Prostate gland (tissue), 2 donors: ENCODE results near the gene PRB2. TPM values are rescaled to one million over a fixed set of nuclear protein-coding genes. Genes with fewer than 3 reads are reported as not detected.

Source experiments
- DNase-seq: peaks from one replicate; pipeline ENCODE4 v3.0.0-alpha.2; 2019; ENCODE audit warnings: low spot score
- H3K27ac ChIP-seq, 2 donors: fragments of 200-600 bp; sonication (generic); 2 replicates each; pipeline ENCODE4 v1.5.1; 2017 to 2019
- H3K27me3 ChIP-seq: fragments of 200-600 bp; sonication (generic); replicated peaks from 2 replicates; pipeline ENCODE4 v1.5.1; 2019; ENCODE audit not compliant: insufficient read depth
- H3K36me3 ChIP-seq, 2 donors: fragments of 200-600 bp; sonication (generic); 1 replicate in 1 of 2; 2 replicates in 1 of 2; pipeline versions ENCODE4 v1.5.1 to v1.8.1; 2017 to 2019
- H3K4me1 ChIP-seq: fragments of 200-600 bp; sonication (generic); replicated peaks from 2 replicates; pipeline ENCODE4 v1.5.1; 2019
- H3K4me3 ChIP-seq, 2 donors: fragments of 200-600 bp; sonication (generic); 2 replicates each; pipeline ENCODE4 v1.5.1; 2017 to 2019
- H3K9me3 ChIP-seq: fragments of 200-600 bp; sonication (generic); 2 replicates; pipeline ENCODE4 v1.5.1; 2017
- POLR2A ChIP-seq: fragments of 450-650 bp; IDR thresholded peaks from one replicate; pipeline ENCODE4 v1.6.1; 2016; ENCODE audit warnings: antibody characterized with exemption, mild to moderate bottlenecking
- POLR2AphosphoS5 ChIP-seq: sonication (generic); formaldehyde crosslinking; IDR thresholded peaks from one replicate; pipeline ENCODE4 v1.6.1; 2017; ENCODE audit warnings: antibody characterized with exemption
- WGBS: methylation state at CpG from one replicate; pipeline ENCODE4 v1.1.5; 2018; 5-methylcytosine and 5-hydroxymethylcytosine counted together
- intact Hi-C: fragments of 100-400 bp; cut with DNase I; formaldehyde crosslinking; loops from one replicate; pipeline ENCODE4 v1.14.2; 2022
- total RNA-seq, 2 donors: library from RNA; depleted of rRNA; stranded (reverse); fragments of >200 nt; gene quantifications; one replicate each; pipeline ENCODE4 v1.1.0, GENCODE V29; 2016
- TF ChIP-seq, protein P1 (sequence below), 4 experiments: fragments of 200-600 bp in 2 of 4; fragments of 450-650 bp in 2 of 4; sonication (generic) in 2 of 4; IDR thresholded peaks; 1 replicate in 3 of 4; 2 replicates in 1 of 4; pipeline ENCODE4 v1.5.1; 2016 to 2019; ENCODE audit warnings: antibody characterized with exemption in 4 of 4, mild to moderate bottlenecking in 2 of 4, moderate library complexity in 2 of 4

The PRB2 gene
- total RNA-seq, 2 donors from 2014 or later = not detected

- no peaks in the 10 kb centered on the region for H3K36me3 ChIP-seq
- no peak overlapping the region for H3K27ac ChIP-seq
- no peaks in the 10 kb centered on the region for H3K9me3 ChIP-seq
- no peaks in the 10 kb centered on the region for H3K4me1 ChIP-seq
- intact Hi-C loops = no loop called here
- 90% methylated on average over 9 of the region's 9 CpGs for WGBS
- no peak overlapping the region for H3K4me3 ChIP-seq
- TF ChIP-seq POLR2A (no peak), POLR2AphosphoS5 (no peak)
- TF ChIP-seq, protein P1, sequence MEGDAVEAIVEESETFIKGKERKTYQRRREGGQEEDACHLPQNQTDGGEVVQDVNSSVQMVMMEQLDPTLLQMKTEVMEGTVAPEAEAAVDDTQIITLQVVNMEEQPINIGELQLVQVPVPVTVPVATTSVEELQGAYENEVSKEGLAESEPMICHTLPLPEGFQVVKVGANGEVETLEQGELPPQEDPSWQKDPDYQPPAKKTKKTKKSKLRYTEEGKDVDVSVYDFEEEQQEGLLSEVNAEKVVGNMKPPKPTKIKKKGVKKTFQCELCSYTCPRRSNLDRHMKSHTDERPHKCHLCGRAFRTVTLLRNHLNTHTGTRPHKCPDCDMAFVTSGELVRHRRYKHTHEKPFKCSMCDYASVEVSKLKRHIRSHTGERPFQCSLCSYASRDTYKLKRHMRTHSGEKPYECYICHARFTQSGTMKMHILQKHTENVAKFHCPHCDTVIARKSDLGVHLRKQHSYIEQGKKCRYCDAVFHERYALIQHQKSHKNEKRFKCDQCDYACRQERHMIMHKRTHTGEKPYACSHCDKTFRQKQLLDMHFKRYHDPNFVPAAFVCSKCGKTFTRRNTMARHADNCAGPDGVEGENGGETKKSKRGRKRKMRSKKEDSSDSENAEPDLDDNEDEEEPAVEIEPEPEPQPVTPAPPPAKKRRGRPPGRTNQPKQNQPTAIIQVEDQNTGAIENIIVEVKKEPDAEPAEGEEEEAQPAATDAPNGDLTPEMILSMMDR (IDR thresholded peaks at IDR 0.05) = no peak
- H3K27me3 ChIP-seq = no peaks in the 10 kb centered on the region
- DNase-seq = no peak
Measured at GRCh38 chr12:11348439-11348838, 46.9 kb downstream of the PRB2 start.

DNA sequence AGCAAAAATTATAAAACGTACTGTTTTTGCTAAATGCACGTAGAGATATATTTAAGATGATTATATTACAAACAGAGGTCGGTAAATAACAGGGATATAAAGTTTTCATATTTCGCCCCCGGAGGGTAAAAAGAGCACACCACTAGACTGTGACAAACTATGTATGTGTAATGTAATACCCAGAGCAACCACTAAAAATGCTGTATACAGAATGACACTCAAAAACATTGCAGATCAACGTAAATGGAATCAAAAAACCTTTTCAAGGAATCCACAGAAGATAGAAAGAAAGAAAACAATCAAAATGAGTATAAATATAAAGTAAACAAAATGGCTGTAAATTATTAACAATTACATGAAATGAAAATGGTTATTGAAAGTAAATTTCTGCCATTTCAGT lies 47.6 kb downstream of the PRB2 start:
- 76% methylated on average over 6 of the region's 6 CpGs for WGBS
- Histone ChIP-seq H3K4me3 (no peak overlapping the region), H3K36me3 (no peaks in the 10 kb centered on the region), H3K27me3 (no peaks in the 10 kb centered on the region), H3K9me3 (no peaks in the 10 kb centered on the region), H3K27ac (no peak overlapping the region), H3K4me1 (no peaks in the 10 kb centered on the region)
- intact Hi-C loops = no loop called here
- DNase-seq = no peak
- TF ChIP-seq, protein P1 (IDR thresholded peaks at IDR 0.05) = peak in 1 of 4 experiments; percentile 35
- TF ChIP-seq POLR2AphosphoS5 = no peak

- Histone ChIP-seq H3K27me3 (no peaks in the 10 kb centered on the region), H3K4me1 (no peaks in the 10 kb centered on the region), H3K27ac (no peak overlapping the region), H3K9me3 (no peaks in the 10 kb centered on the region), H3K36me3 (no peaks in the 10 kb centered on the region), H3K4me3 (no peak overlapping the region)
- TF ChIP-seq POLR2A = no peak
- no peak for TF ChIP-seq POLR2AphosphoS5
- WGBS = 53% methylated on average over 2 of the region's 2 CpGs
- DNase-seq = no peak
- intact Hi-C loops = no loop called here
Measured at GRCh38 chr12:11344500-11344899, 50.9 kb downstream of the PRB2 start.

Other genes starting within 250 kb of the PRB2 start
- gene SMIM10L1, start 224.4 kb downstream of the PRB2 start, total RNA-seq = 10 to 100 TPM in 1 of 2 donors, 1 to 10 TPM in 1; 9.8 to 10.8 TPM
- gene TAS2R42, start 208.6 kb downstream of the PRB2 start, total RNA-seq = not detected
- gene PRB3, start 125.9 kb downstream of the PRB2 start, total RNA-seq = not detected
- not detected for gene PRB4, start 85.1 kb downstream of the PRB2 start, total RNA-seq